Endodermal cell (in vitro differentiated cells): ENCODE measurements around the gene TNIK. TPM values are rescaled to one million over a fixed set of nuclear protein-coding genes. Genes with fewer than 3 reads are reported as not detected.
"Not testable (repeated sequence)": the region's sequence is repeated elsewhere in the genome, so short reads cannot be mapped to it uniquely, and the experiment has no call there.

Source experiments
- DNase-seq: peaks from one replicate; pipeline ENCODE4 v3.0.0-alpha.2; 2017
- H3K27ac ChIP-seq: 2 replicates; pipeline ENCODE4 v1.5.1; 2013; ENCODE audit warnings: mild to moderate bottlenecking, low read depth, low read length, moderate library complexity
- H3K27me3 ChIP-seq: 2 replicates; pipeline ENCODE4 v1.6.1; 2013; ENCODE audit warnings: mild to moderate bottlenecking, low read length, moderate library complexity; ENCODE audit not compliant: insufficient read depth, control insufficient read depth, poor library complexity, severe bottlenecking
- H3K36me3 ChIP-seq: 2 replicates; pipeline ENCODE4 v1.7.0; 2013; ENCODE audit warnings: mild to moderate bottlenecking, low read length, moderate library complexity; ENCODE audit not compliant: control insufficient read depth, insufficient read depth
- H3K4me1 ChIP-seq: one replicate; pipeline ENCODE4 v1.7.0; 2013; ENCODE audit warnings: low read length; ENCODE audit not compliant: control insufficient read depth, insufficient read depth
- H3K4me3 ChIP-seq: 2 replicates; pipeline ENCODE4 v1.5.1; 2013; ENCODE audit warnings: mild to moderate bottlenecking, low read length, moderate library complexity
- H3K9ac ChIP-seq: 2 replicates; pipeline ENCODE4 v1.6.1; 2013; ENCODE audit warnings: mild to moderate bottlenecking, low read length, moderate library complexity; ENCODE audit not compliant: poor library complexity, severe bottlenecking; ENCODE audit errors: extremely low read depth
- H3K9me3 ChIP-seq: 2 replicates; pipeline ENCODE4 v1.6.1; 2013; ENCODE audit warnings: mild to moderate bottlenecking, low read length, moderate library complexity; ENCODE audit not compliant: control insufficient read depth
- H3K27ac Mint-ChIP-seq: 2 replicates; pipeline ENCODE4 v1.8.0; 2020; ENCODE audit warnings: mixed read lengths
- H3K27me3 Mint-ChIP-seq: 2 replicates; pipeline ENCODE4 v1.8.0; 2021; ENCODE audit warnings: mild to moderate bottlenecking, mixed read lengths; ENCODE audit not compliant: insufficient read depth
- H3K36me3 Mint-ChIP-seq: 2 replicates; pipeline ENCODE4 v1.8.0; 2020; ENCODE audit warnings: low read depth, mixed read lengths
- H3K4me1 Mint-ChIP-seq: 2 replicates; pipeline ENCODE4 v1.8.0; 2020; ENCODE audit warnings: mixed read lengths
- H3K4me3 Mint-ChIP-seq: 2 replicates; pipeline ENCODE4 v1.8.0; 2020; ENCODE audit warnings: mild to moderate bottlenecking, moderate library complexity, mixed read lengths
- H3K9me3 Mint-ChIP-seq: 2 replicates; pipeline ENCODE4 v1.8.0; 2020; ENCODE audit warnings: mild to moderate bottlenecking, mixed read lengths
- CTCF ChIP-seq: fragments of 200-600 bp; sonication (generic); conservative IDR thresholded peaks from 2 replicates; pipeline ENCODE4 v1.5.0; 2021; ENCODE audit warnings: antibody characterized with exemption, mild to moderate bottlenecking
- WGBS, 2 experiments: methylation state at CpG; one replicate each; pipeline versions ENCODE4 v1.1.5 to v1.1.7; 2013; ENCODE audit warnings: missing lambda C conversion rate in 2 of 2, mixed read lengths in 1 of 2; ENCODE audit not compliant: insufficient coverage in 1 of 2, insufficient read length in 1 of 2; 5-methylcytosine and 5-hydroxymethylcytosine counted together
- total RNA-seq, 2 donors: library from RNA; stranded (reverse); fragmentation: NEBNext Ultra II Directional in 1 of 2; extraction: Animal tissue kit (Norgen Biotek cat#: 25700) in 1 of 2; gene quantifications; 2 replicates in 1 of 2; 3 replicates in 1 of 2; pipeline ENCODE4 v1.2.1, GENCODE V29; 2021

The TNIK gene
- total RNA-seq, 2 donors from 2014 or later: 12.2 to 14.9 TPM

- no peak overlapping the region for H3K27ac ChIP-seq
- no peaks in the 10 kb centered on the region for H3K36me3 Mint-ChIP-seq
- H3K27ac Mint-ChIP-seq: no peak overlapping the region
- peaks cover 6% of the 10 kb centered on the region for H3K4me1 Mint-ChIP-seq
- TF ChIP-seq CTCF: no peak
- H3K27me3 Mint-ChIP-seq: no peaks in the 10 kb centered on the region
- no peak for DNase-seq
- H3K9me3 Mint-ChIP-seq: no peaks in the 10 kb centered on the region
- H3K4me3 Mint-ChIP-seq: no peak overlapping the region
- H3K4me3 ChIP-seq: no peak overlapping the region
- H3K9ac ChIP-seq: no peak overlapping the region
- H3K9me3 ChIP-seq: no peaks in the 10 kb centered on the region
- WGBS, 2 experiments: 88 to 91% methylated on average over 1 to 2 of the region's 2 CpGs
- H3K36me3 ChIP-seq: no peaks in the 10 kb centered on the region
- H3K4me1 ChIP-seq: no peaks in the 10 kb centered on the region
- no peaks in the 10 kb centered on the region for H3K27me3 ChIP-seq
Observed at GRCh38 chr3:171290680-171291079, 169.5 kb downstream of the TNIK start.

DNA sequence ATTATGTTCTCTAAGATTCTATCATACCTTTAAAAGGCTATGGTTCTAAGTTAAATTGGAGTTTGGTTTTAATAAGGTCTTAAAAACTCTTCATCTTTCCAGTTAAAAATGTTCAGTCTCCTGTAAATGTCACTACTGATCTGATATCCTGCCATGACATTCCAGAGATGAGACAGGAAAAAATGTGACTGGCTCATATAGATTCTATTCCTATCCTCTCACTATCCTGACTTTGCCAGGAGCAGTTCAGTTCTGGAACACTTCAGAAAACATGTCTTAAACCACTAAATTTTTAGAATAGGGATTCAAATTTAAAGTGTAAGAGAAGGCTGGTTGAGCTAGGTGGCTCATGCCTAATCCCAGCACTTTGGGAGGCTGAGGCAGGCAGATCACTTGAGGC, 170.9 kb downstream of the TNIK start:
- Mint-ChIP-seq H3K9me3 (no peaks in the 10 kb centered on the region), H3K4me1 (peaks cover 2% of the 10 kb centered on the region), H3K36me3 (no peaks in the 10 kb centered on the region), H3K27me3 (no peaks in the 10 kb centered on the region), H3K27ac (no peak overlapping the region), H3K4me3 (no peak overlapping the region)
- Histone ChIP-seq H3K4me1 (no peaks in the 10 kb centered on the region), H3K27me3 (no peaks in the 10 kb centered on the region), H3K9me3 (no peaks in the 10 kb centered on the region), H3K4me3 (no peak overlapping the region), H3K27ac (no peak overlapping the region), H3K36me3 (no peaks in the 10 kb centered on the region), H3K9ac (no peak overlapping the region)
- no peak for DNase-seq
- TF ChIP-seq CTCF: no peak

DNA sequence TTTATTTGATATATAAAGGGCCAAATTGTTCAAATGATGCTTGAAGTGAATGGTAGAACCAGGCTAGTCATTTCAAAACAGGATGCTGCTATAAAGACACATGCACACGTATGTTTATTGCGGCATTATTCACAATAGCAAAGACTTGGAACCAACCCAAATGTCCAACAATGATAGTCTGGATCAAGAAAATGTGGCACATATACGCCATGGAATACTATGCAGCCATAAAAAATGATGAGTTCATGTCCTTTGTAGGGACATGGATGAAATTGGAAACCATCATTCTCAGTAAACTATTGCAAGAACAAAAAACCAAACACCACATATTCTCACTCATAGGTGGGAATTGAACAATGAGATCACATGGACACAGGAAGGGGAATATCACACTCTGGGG, 172.4 kb downstream of the TNIK start:
- not testable (repeated sequence) for H3K9me3 ChIP-seq, H3K4me3 Mint-ChIP-seq, H3K27me3 ChIP-seq, H3K4me1 ChIP-seq, H3K4me3 ChIP-seq, H3K27ac ChIP-seq, H3K9ac ChIP-seq, H3K9me3 Mint-ChIP-seq, H3K36me3 ChIP-seq, DNase-seq, H3K27me3 Mint-ChIP-seq, H3K4me1 Mint-ChIP-seq, H3K27ac Mint-ChIP-seq, H3K36me3 Mint-ChIP-seq
- 95 to 96% methylated on average over 2 of the region's 3 CpGs for WGBS, 2 experiments

- DNase-seq: no peak
- TF ChIP-seq CTCF: no peak
- Histone ChIP-seq H3K4me1 (no peaks in the 10 kb centered on the region), H3K4me3 (no peak overlapping the region), H3K9ac (no peak overlapping the region), H3K36me3 (no peaks in the 10 kb centered on the region), H3K27me3 (no peaks in the 10 kb centered on the region), H3K9me3 (no peaks in the 10 kb centered on the region), H3K27ac (no peak overlapping the region)
- H3K27ac Mint-ChIP-seq: no peak overlapping the region
- H3K4me3 Mint-ChIP-seq: no peak overlapping the region
- H3K9me3 Mint-ChIP-seq: no peaks in the 10 kb centered on the region
- H3K36me3 Mint-ChIP-seq: no peaks in the 10 kb centered on the region
- 100% methylated on average over 1 of the region's 1 CpG; no CpG with 5 or more reads in 1 of the 2 experiments for WGBS, 2 experiments
- H3K27me3 Mint-ChIP-seq: no peaks in the 10 kb centered on the region
- H3K4me1 Mint-ChIP-seq: peaks cover 5% of the 10 kb centered on the region
Observed at GRCh38 chr3:171286580-171287249, 173.5 kb downstream of the TNIK start.
